PC-3 (cell line): Measurements from ENCODE around the gene PNPT1.

Source experiments
- CTCF ChIP-seq: fragments of 300-600 bp; sonication (generic); conservative IDR thresholded peaks from 2 replicates; pipeline ENCODE4 v1.5.1; 2017; ENCODE audit warnings: antibody characterized with exemption, low read depth, mild to moderate bottlenecking, low read length
- EZH2phosphoT487 ChIP-seq: fragments of 300-600 bp; sonication (generic); IDR thresholded peaks from 2 replicates; pipeline ENCODE4 v1.6.1; 2018; ENCODE audit warnings: mild to moderate bottlenecking, antibody characterized with exemption, low read length, borderline replicate concordance

GRCh38 chr2:55595536-55595935 is 98.1 kb downstream of the PNPT1 start:
- no peak for TF ChIP-seq CTCF
- no peak for TF ChIP-seq EZH2phosphoT487
